H1 (cell line): ENCODE results near the gene ODC1. TPM values are rescaled to one million over a fixed set of nuclear protein-coding genes. Genes with fewer than 3 reads are reported as not detected.

Source experiments
- CTCF ChIA-PET: fragments of 300-600 bp; sonication (Branson Sonifier 250); formaldehyde crosslinking; loops from one replicate; lab custom pipeline; 2021; ENCODE audit not compliant: partially characterized antibody; lab: Charles Lee
- POLR2A ChIA-PET: fragments of 300-600 bp; sonication (Branson Sonifier 250); formaldehyde crosslinking; loops from one replicate; lab custom pipeline; 2021; ENCODE audit warnings: inconsistent platforms; ENCODE audit not compliant: partially characterized antibody; lab: Charles Lee
- DNase-seq, 2 experiments: peaks; one replicate each; pipeline versions ENCODE4 v3.0.0 to v3.0.0-alpha.2; 2010 to 2022; ENCODE audit warnings: low spot score in 2 of 2, low read depth in 1 of 2, mixed read lengths in 1 of 2
- FAIRE-seq: peaks from 2 replicates; lab custom pipeline; 2011; peaks lifted over from hg19 to GRCh38; lab: Jason Lieb, UNC
- H2AFZ ChIP-seq: 2 replicates; pipeline ENCODE4 v1.8.1; 2012; ENCODE audit warnings: low read length, inconsistent platforms
- H2AK5ac ChIP-seq: 2 replicates; pipeline ENCODE4 v1.6.1; 2013; ENCODE audit warnings: low read depth, low read length
- H2BK120ac ChIP-seq: replicated peaks from 2 replicates; pipeline ENCODE3; 2013; ENCODE audit warnings: low read depth, low read length, inconsistent platforms
- H2BK12ac ChIP-seq: 2 replicates; pipeline ENCODE4 v1.6.1; 2013; ENCODE audit warnings: low read depth, low read length
- H2BK15ac ChIP-seq: 2 replicates; pipeline ENCODE4 v1.6.1; 2013; ENCODE audit warnings: low read length
- H2BK20ac ChIP-seq: 2 replicates; pipeline ENCODE4 v1.6.1; 2013; ENCODE audit warnings: low read length
- H2BK5ac ChIP-seq: 2 replicates; pipeline ENCODE4 v1.6.1; 2013; ENCODE audit warnings: low read depth, low read length
- H3K14ac ChIP-seq: 2 replicates; pipeline ENCODE4 v1.6.1; 2013; ENCODE audit warnings: inconsistent platforms; ENCODE audit not compliant: insufficient read length
- H3K18ac ChIP-seq: 2 replicates; pipeline ENCODE4 v1.6.1; 2013; ENCODE audit warnings: low read length; ENCODE audit errors: extremely low read depth
- H3K23ac ChIP-seq: 2 replicates; pipeline ENCODE4 v1.6.1; 2013; ENCODE audit warnings: inconsistent platforms; ENCODE audit not compliant: insufficient read length
- H3K23me2 ChIP-seq: 2 replicates; pipeline ENCODE4 v1.6.1; 2013; ENCODE audit warnings: low read depth, low read length
- H3K27ac ChIP-seq: 2 replicates; pipeline ENCODE4 v1.6.1; 2011; ENCODE audit warnings: low read depth, low read length, inconsistent platforms
- H3K27me3 ChIP-seq, 4 experiments: replicated peaks in 1 of 4; 1 replicate in 1 of 4; 2 replicates in 3 of 4; pipeline versions ENCODE4 v1.6.1 to v1.8.1; 2011 to 2013; ENCODE audit warnings: low read length in 3 of 4, mild to moderate bottlenecking in 3 of 4, inconsistent platforms in 2 of 4, mixed read lengths in 2 of 4, moderate library complexity in 1 of 4; ENCODE audit not compliant: control insufficient read depth in 3 of 4, insufficient read depth in 3 of 4; ENCODE audit errors: extremely low read depth in 1 of 4
- H3K36me3 ChIP-seq, 4 experiments: 2 replicates each; pipeline versions ENCODE4 v1.6.1 to v1.8.1; 2011 to 2013; ENCODE audit warnings: mild to moderate bottlenecking in 4 of 4, low read length in 3 of 4, moderate library complexity in 2 of 4, control low read depth in 1 of 4, inconsistent platforms in 1 of 4; ENCODE audit not compliant: insufficient read depth in 4 of 4, control insufficient read depth in 2 of 4
- H3K4ac ChIP-seq: replicated peaks from 2 replicates; pipeline ENCODE3; 2013; ENCODE audit warnings: low read length, low read depth, mixed read lengths, inconsistent platforms; ENCODE audit not compliant: insufficient read length
- H3K4me1 ChIP-seq, 4 experiments: replicated peaks in 1 of 4; 1 replicate in 1 of 4; 2 replicates in 3 of 4; pipeline versions ENCODE4 v1.6.1 to v1.8.1; 2011 to 2013; ENCODE audit warnings: low read length in 3 of 4, inconsistent platforms in 2 of 4, mixed read lengths in 1 of 4; ENCODE audit not compliant: insufficient read depth in 4 of 4, control insufficient read depth in 3 of 4
- H3K4me2 ChIP-seq, 2 experiments: 2 replicates each; pipeline versions ENCODE4 v1.6.1 to v1.8.1; 2011 to 2013; ENCODE audit warnings: low read depth in 2 of 2, low read length in 2 of 2, control low read depth in 1 of 2, inconsistent platforms in 1 of 2, mild to moderate bottlenecking in 1 of 2; ENCODE audit not compliant: insufficient read depth in 1 of 2
- H3K4me3 ChIP-seq, 4 experiments: fragments of 200-600, 300-600 bp in 1 of 4; sonication (generic), shearing (Covaris generic), sonication (Bioruptor Twin) in 1 of 4; 2 replicates each; pipeline versions ENCODE4 v1.5.1 to v1.8.1; 2011 to 2016; ENCODE audit warnings: low read length in 4 of 4, low read depth in 3 of 4, control low read depth in 2 of 4, inconsistent platforms in 2 of 4, mild to moderate bottlenecking in 2 of 4, mixed read lengths in 1 of 4, moderate library complexity in 1 of 4; ENCODE audit not compliant: insufficient read depth in 2 of 4; ENCODE audit errors: extremely low read depth in 1 of 4
- H3K56ac ChIP-seq: replicated peaks from 2 replicates; pipeline ENCODE3; 2013; ENCODE audit warnings: low read depth, mild to moderate bottlenecking, mixed read lengths, low read length, inconsistent platforms; ENCODE audit not compliant: insufficient read length
- H3K79me1 ChIP-seq: 2 replicates; pipeline ENCODE4 v1.6.1; 2013; ENCODE audit warnings: low read depth, low read length, control low read depth
- H3K79me2 ChIP-seq, 2 experiments: 2 replicates each; pipeline versions ENCODE4 v1.6.1 to v1.8.1; 2012 to 2013; ENCODE audit warnings: low read length in 2 of 2, mild to moderate bottlenecking in 2 of 2, inconsistent platforms in 1 of 2; ENCODE audit not compliant: insufficient read depth in 2 of 2, control insufficient read depth in 1 of 2
- H3K9ac ChIP-seq, 4 experiments: replicated peaks in 1 of 4; 1 replicate in 1 of 4; 2 replicates in 3 of 4; pipeline versions ENCODE4 v1.6.1 to v1.8.1; 2011 to 2013; ENCODE audit warnings: low read depth in 3 of 4, low read length in 3 of 4, control low read depth in 2 of 4, mild to moderate bottlenecking in 2 of 4, moderate library complexity in 2 of 4, inconsistent platforms in 1 of 4; ENCODE audit errors: extremely low read depth in 1 of 4
- H3K9me3 ChIP-seq, 2 experiments: 2 replicates each; pipeline versions ENCODE4 v1.6.1 to v1.8.1; 2012 to 2013; ENCODE audit warnings: mild to moderate bottlenecking in 2 of 2, moderate library complexity in 2 of 2, control low read depth in 1 of 2, inconsistent platforms in 1 of 2, low read depth in 1 of 2, low read length in 1 of 2, mixed read lengths in 1 of 2; ENCODE audit not compliant: insufficient read depth in 2 of 2
- H4K20me1 ChIP-seq, 2 experiments: replicated peaks in 1 of 2; 2 replicates each; pipeline versions ENCODE3 to v1.8.1; 2011 to 2013; ENCODE audit warnings: inconsistent platforms in 2 of 2, low read length in 2 of 2, mild to moderate bottlenecking in 1 of 2; ENCODE audit not compliant: insufficient read depth in 2 of 2, control insufficient read depth in 1 of 2
- H4K5ac ChIP-seq: 2 replicates; pipeline ENCODE4 v1.6.1; 2013; ENCODE audit warnings: low read length, low read depth, mixed read lengths, inconsistent platforms; ENCODE audit not compliant: insufficient read length
- H4K8ac ChIP-seq: 2 replicates; pipeline ENCODE4 v1.8.0; 2013; ENCODE audit warnings: mild to moderate bottlenecking, moderate library complexity, low read length, inconsistent platforms; ENCODE audit not compliant: insufficient read depth; ENCODE audit errors: extremely low read depth
- H4K91ac ChIP-seq: replicated peaks from 2 replicates; pipeline ENCODE3; 2013; ENCODE audit warnings: low read length, mixed read lengths, inconsistent platforms; ENCODE audit not compliant: insufficient read length
- BACH1 ChIP-seq: IDR thresholded peaks from 2 replicates; pipeline ENCODE4 v1.6.1; 2012; ENCODE audit warnings: low read length, improper control_type of control experiment
- CBX5 ChIP-seq: fragments of 300-800, 300-1000 bp; sonication (generic); IDR thresholded peaks from 2 replicates; pipeline ENCODE4 v1.7.1; 2016; ENCODE audit warnings: antibody characterized with exemption, low read length, low read depth
- EGR1 ChIP-seq: IDR thresholded peaks from 2 replicates; pipeline ENCODE4 v1.6.1; 2011; ENCODE audit warnings: low read depth, low read length, borderline replicate concordance
- FOSL1 ChIP-seq: IDR thresholded peaks from 2 replicates; pipeline ENCODE4 v1.6.1; 2011; ENCODE audit warnings: mild to moderate bottlenecking, low read depth, low read length, moderate library complexity; ENCODE audit not compliant: insufficient read depth
- GTF2F1 ChIP-seq: IDR thresholded peaks from 2 replicates; pipeline ENCODE4 v1.6.1; 2012; ENCODE audit warnings: low read depth, low read length, improper control_type of control experiment, borderline replicate concordance
- HDAC6 ChIP-seq: IDR thresholded peaks from one replicate; pipeline ENCODE4 v1.7.1; 2012; ENCODE audit warnings: low read depth, mild to moderate bottlenecking, inconsistent platforms, low read length, moderate library complexity
- JUND ChIP-seq: IDR thresholded peaks from 2 replicates; pipeline ENCODE4 v1.6.1; 2011; ENCODE audit warnings: mild to moderate bottlenecking, improper control_type of control experiment, low read length
- POLR2AphosphoS5 ChIP-seq: IDR thresholded peaks from 2 replicates; pipeline ENCODE4 v1.6.1; 2011; ENCODE audit warnings: low read depth, low read length
- RFX5 ChIP-seq: IDR thresholded peaks from 2 replicates; pipeline ENCODE4 v1.6.1; 2011; ENCODE audit warnings: low read depth, low read length, improper control_type of control experiment, borderline replicate concordance
- RXRA ChIP-seq: IDR thresholded peaks from 2 replicates; pipeline ENCODE4 v1.6.1; 2011; ENCODE audit warnings: low read depth, mild to moderate bottlenecking, low read length, moderate library complexity; ENCODE audit not compliant: insufficient read depth
- SIX5 ChIP-seq: IDR thresholded peaks from 2 replicates; pipeline ENCODE4 v1.6.1; 2011; ENCODE audit warnings: mild to moderate bottlenecking, low read depth, low read length
- TBP ChIP-seq: IDR thresholded peaks from 2 replicates; pipeline ENCODE4 v1.6.1; 2011; ENCODE audit warnings: low read depth, low read length, improper control_type of control experiment
- TCF12 ChIP-seq: IDR thresholded peaks from 2 replicates; pipeline ENCODE4 v1.6.1; 2011; ENCODE audit warnings: low read depth, mild to moderate bottlenecking, low read length
- ZNF274 ChIP-seq: IDR thresholded peaks from 2 replicates; pipeline ENCODE4 v1.7.0; 2012; ENCODE audit warnings: low read length, borderline replicate concordance; ENCODE audit errors: extremely low read depth
- WGBS, 2 experiments: shearing (Covaris generic) in 1 of 2; methylation state at CpG; one replicate each; pipeline versions ENCODE4 v1.1.6 to v1.1.7; 2013 to 2015; ENCODE audit warnings: low lambda C conversion rate in 2 of 2, mixed read lengths in 2 of 2, inconsistent platforms in 1 of 2, low coverage in 1 of 2, missing lambda C conversion rate in 1 of 2; ENCODE audit not compliant: insufficient replicate concordance in 2 of 2, insufficient coverage in 1 of 2, insufficient read length in 1 of 2; ENCODE audit errors: extremely low coverage in 1 of 2, missing lambda C conversion rate in 1 of 2; 5-methylcytosine and 5-hydroxymethylcytosine counted together
- polyA plus RNA-seq, 7 experiments: library from polyadenylated mRNA; depleted of rRNA in 3 of 7; stranded (reverse) in 5 of 7; unstranded in 2 of 7; fragments of >200 nt in 5 of 7; fragments of 200-250 nt in 2 of 7; gene quantifications; 1 replicate in 5 of 7; 2 replicates in 1 of 7; 4 replicates in 1 of 7; pipeline versions ENCODE4 v1.2.1 to v1.2.3, GENCODE V29; 2011 to 2013; ENCODE audit warnings: missing spikeins in 2 of 7, mixed read lengths in 2 of 7
- total RNA-seq: library from RNA; stranded (reverse); fragmentation: NEBNext Ultra II Directional; extraction: Animal tissue kit (Norgen Biotek cat#: 25700); gene quantifications from 2 replicates; pipeline ENCODE4 v1.2.1, GENCODE V29; 2021
- TF ChIP-seq, protein P1 (sequence below): IDR thresholded peaks from 2 replicates; pipeline ENCODE4 v1.6.1; 2012; ENCODE audit warnings: inconsistent platforms

ODC1 gene
- total and polyA plus RNA-seq, 2 of the 8 experiments (the other 6 are each of a cell fraction or from before 2014, with no cell fraction given): 57.2 to 76.7 TPM

DNA sequence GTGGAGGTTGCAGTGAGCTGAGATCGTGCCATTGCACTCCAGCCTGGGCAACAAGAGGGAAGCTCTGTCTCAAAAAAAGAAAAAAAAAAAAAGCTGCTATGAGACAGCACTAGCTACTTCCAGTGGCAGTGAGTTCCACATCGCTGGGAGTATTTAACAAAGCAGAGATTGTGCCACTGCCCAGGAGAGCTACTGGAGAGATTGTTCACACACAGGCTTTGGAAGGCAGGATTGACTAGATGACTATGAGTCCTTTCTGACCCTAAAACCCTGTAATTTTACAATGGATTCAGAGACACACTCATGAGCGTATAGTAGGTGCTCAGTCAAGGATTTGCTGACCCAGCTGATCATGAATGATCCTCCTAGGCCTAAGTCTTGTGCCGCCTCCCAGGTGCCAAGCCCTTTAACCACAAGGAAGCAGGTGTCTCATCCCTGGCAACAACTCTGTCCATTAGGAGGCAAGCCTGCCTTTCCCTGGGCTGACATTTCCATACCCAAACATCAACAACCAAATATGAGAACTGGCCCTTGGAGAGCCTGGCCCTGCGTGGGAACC is 45.0 kb upstream of the ODC1 start:
- 83% methylated on average over 4 of the region's 5 CpGs; no CpG with 5 or more reads in 1 of the 2 experiments for WGBS, 2 experiments
- H2AFZ ChIP-seq: no peak overlapping the region
- TF ChIP-seq, protein P1, sequence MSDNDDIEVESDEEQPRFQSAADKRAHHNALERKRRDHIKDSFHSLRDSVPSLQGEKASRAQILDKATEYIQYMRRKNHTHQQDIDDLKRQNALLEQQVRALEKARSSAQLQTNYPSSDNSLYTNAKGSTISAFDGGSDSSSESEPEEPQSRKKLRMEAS: no peak
- no peak for TF ChIP-seq JUND
- TF ChIP-seq HDAC6: no peak
- TF ChIP-seq RXRA: no peak
- no peak for TF ChIP-seq SIX5
- no peak for TF ChIP-seq CBX5
- TF ChIP-seq FOSL1: no peak
- TF ChIP-seq EGR1: no peak
- no peak for TF ChIP-seq POLR2AphosphoS5
- no peak for TF ChIP-seq RFX5
- TF ChIP-seq TBP: no peak
- no peak for TF ChIP-seq TCF12
- TF ChIP-seq GTF2F1: no peak
- TF ChIP-seq ZNF274: no peak
- no peak for TF ChIP-seq BACH1

More for the DNA sequence above, 45.0 kb upstream of the ODC1 start:
- no peaks in the 10 kb centered on the region; a peak in 1 of 7 replicates for H3K4me1 ChIP-seq
- no peak overlapping the region for H4K91ac ChIP-seq
- ChIA-PET CTCF (no interaction called here), POLR2A (no interaction called here)
- no peak overlapping the region for H2BK20ac ChIP-seq
- no peak overlapping the region for H4K5ac ChIP-seq
- no peak overlapping the region for H3K18ac ChIP-seq
- peak in 1 of 2 experiments; percentile 43 for DNase-seq
- no peak overlapping the region for H4K8ac ChIP-seq
- H2AK5ac ChIP-seq: no peak overlapping the region
- H3K36me3 ChIP-seq: no peaks in the 10 kb centered on the region
- no peaks in the 10 kb centered on the region; a peak in 1 of 4 replicates for H3K9me3 ChIP-seq
- H3K23ac ChIP-seq: no peak overlapping the region
- no peak overlapping the region for H3K9ac ChIP-seq
- H2BK15ac ChIP-seq: no peak overlapping the region
- no peaks in the 10 kb centered on the region for H4K20me1 ChIP-seq
- no peak overlapping the region for H3K14ac ChIP-seq
- no peaks in the 10 kb centered on the region; a peak in 2 of 7 replicates for H3K27me3 ChIP-seq
- no peaks in the 10 kb centered on the region for H3K79me2 ChIP-seq
- no peak overlapping the region for H3K4me3 ChIP-seq
- no peak overlapping the region for H2BK5ac ChIP-seq
- no peaks in the 10 kb centered on the region for H3K79me1 ChIP-seq
- no peak overlapping the region for H2BK120ac ChIP-seq
- no peaks in the 10 kb centered on the region; the same call in 1 of the 2 replicates for H3K23me2 ChIP-seq
- no peak overlapping the region for H2BK12ac ChIP-seq
- no peak overlapping the region for H3K27ac ChIP-seq
- no peak overlapping the region for H3K4ac ChIP-seq
- no peak for FAIRE-seq
- no peak overlapping the region for H3K56ac ChIP-seq
- no peak overlapping the region for H3K4me2 ChIP-seq
